Measurements from ENCODE around the gene ZNRF2. TPM values are rescaled to one million over a fixed set of nuclear protein-coding genes. Genes with fewer than 3 reads are reported as not detected.
"Not testable (repeated sequence)": the region's sequence is repeated elsewhere in the genome, so short reads cannot be mapped to it uniquely, and the experiment has no call there.

ZNRF2 gene
- total RNA-seq, 2 donors from 2014 or later: 20.2 to 29.4 TPM

DNA sequence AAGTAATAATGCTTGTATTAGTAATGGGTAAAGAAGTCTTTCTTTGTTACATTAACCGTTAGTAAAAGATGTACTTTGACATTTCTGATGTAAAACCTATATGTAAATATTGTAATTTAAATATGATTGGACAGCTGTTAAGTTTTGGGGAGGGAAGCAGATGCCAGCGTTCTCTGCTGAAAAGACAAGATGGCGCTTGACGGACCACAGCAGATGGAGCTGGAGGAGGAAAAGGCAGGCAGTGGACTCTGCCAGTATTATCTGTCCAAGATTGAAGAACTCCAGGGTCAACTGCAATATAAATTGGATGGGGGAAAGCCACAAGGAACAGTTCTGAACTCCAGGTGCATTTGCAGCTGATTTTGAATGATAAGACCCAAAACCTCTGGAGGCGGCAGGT lies 86.9 kb downstream of the ZNRF2 start:
- H3K4me1 ChIP-seq (ENCODE audit: control insufficient read depth in 1 of 2, low read depth in 2 of 2): peaks cover 4 to 28% of the 10 kb centered on the region in 2 donors
- H3K27me3 ChIP-seq (replicated peaks; ENCODE audit: insufficient read depth): no peaks in the 10 kb centered on the region
- TF ChIP-seq CTCF (IDR thresholded peaks at IDR 0.05): no peak
- no peak overlapping the region for H3K4me3 ChIP-seq
- H3K36me3 ChIP-seq: no peaks in the 10 kb centered on the region
- H3K9me3 ChIP-seq: no peaks in the 10 kb centered on the region
- no peak for ATAC-seq (ENCODE audit: insufficient number of reproducible peaks, low FRiP score, low read depth)
- DNase-seq (ENCODE audit: low spot score): no peak
- no peak overlapping the region for H3K27ac ChIP-seq

GRCh38 chr7:30378275-30378674 lies 93.9 kb downstream of the ZNRF2 start:
- H3K36me3 ChIP-seq: no peaks in the 10 kb centered on the region
- TF ChIP-seq CTCF (IDR thresholded peaks at IDR 0.05): no peak
- DNase-seq (ENCODE audit: low spot score): no peak
- H3K27me3 ChIP-seq (replicated peaks; ENCODE audit: insufficient read depth): no peaks in the 10 kb centered on the region
- ATAC-seq (ENCODE audit: insufficient number of reproducible peaks, low FRiP score, low read depth): no peak
- H3K4me3 ChIP-seq: no peak overlapping the region
- no peak overlapping the region for H3K27ac ChIP-seq
- H3K9me3 ChIP-seq: peaks cover 3% of the 10 kb centered on the region
- H3K4me1 ChIP-seq (ENCODE audit: control insufficient read depth in 1 of 2, low read depth in 2 of 2): peaks cover 0 to 11% of the 10 kb centered on the region in 2 donors

DNA sequence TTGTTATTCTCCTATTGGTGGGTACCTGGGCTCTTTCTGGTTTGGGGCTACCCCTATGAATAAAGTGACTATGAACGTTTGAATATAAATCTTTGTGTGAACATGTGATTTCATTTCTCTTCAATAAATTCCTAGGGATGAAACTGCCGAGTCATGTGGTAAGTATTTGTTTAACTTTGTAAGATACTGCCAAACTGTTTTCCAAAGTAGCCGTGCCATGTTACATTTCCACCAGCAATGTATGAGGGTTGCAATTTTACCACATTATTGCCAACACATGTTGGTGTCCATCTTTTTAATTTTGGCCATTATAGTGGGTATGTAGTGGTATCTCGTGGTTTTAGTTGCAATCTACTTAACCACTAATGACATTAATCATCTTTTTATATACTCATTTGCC lies 94.7 kb downstream of the ZNRF2 start:
- no peaks in the 10 kb centered on the region for H3K36me3 ChIP-seq
- ATAC-seq (ENCODE audit: insufficient number of reproducible peaks, low FRiP score, low read depth) (no peak), DNase-seq (ENCODE audit: low spot score) (no peak)
- peaks cover 0 to 11% of the 10 kb centered on the region in 2 donors for H3K4me1 ChIP-seq (ENCODE audit: control insufficient read depth in 1 of 2, low read depth in 2 of 2)
- no peak overlapping the region for H3K4me3 ChIP-seq
- H3K27me3 ChIP-seq (replicated peaks; ENCODE audit: insufficient read depth): no peaks in the 10 kb centered on the region
- H3K27ac ChIP-seq: no peak overlapping the region
- peaks cover 3% of the 10 kb centered on the region for H3K9me3 ChIP-seq
- no peak for TF ChIP-seq CTCF (IDR thresholded peaks at IDR 0.05)

GRCh38 chr7:30379741-30380140 lies 95.3 kb downstream of the ZNRF2 start:
- H3K9me3 ChIP-seq: peaks cover 3% of the 10 kb centered on the region
- no peaks in the 10 kb centered on the region for H3K27me3 ChIP-seq (replicated peaks; ENCODE audit: insufficient read depth)
- H3K27ac ChIP-seq: no peak overlapping the region
- ATAC-seq (ENCODE audit: insufficient number of reproducible peaks, low FRiP score, low read depth) (no peak), DNase-seq (ENCODE audit: low spot score) (no peak)
- no peak overlapping the region for H3K4me3 ChIP-seq
- no peaks in the 10 kb centered on the region for H3K36me3 ChIP-seq
- no peak for TF ChIP-seq CTCF (IDR thresholded peaks at IDR 0.05)
- H3K4me1 ChIP-seq (ENCODE audit: control insufficient read depth in 1 of 2, low read depth in 2 of 2): peaks cover 0 to 11% of the 10 kb centered on the region in 2 donors

- no peak overlapping the region for H3K27ac ChIP-seq
- no peak for ATAC-seq (ENCODE audit: insufficient number of reproducible peaks, low FRiP score, low read depth)
- H3K27me3 ChIP-seq (replicated peaks; ENCODE audit: insufficient read depth): no peaks in the 10 kb centered on the region
- peaks cover 0 to 11% of the 10 kb centered on the region in 2 donors for H3K4me1 ChIP-seq (ENCODE audit: control insufficient read depth in 1 of 2, low read depth in 2 of 2)
- no peaks in the 10 kb centered on the region for H3K36me3 ChIP-seq
- H3K4me3 ChIP-seq: no peak overlapping the region
- DNase-seq (ENCODE audit: low spot score): no peak
- peaks cover 3% of the 10 kb centered on the region for H3K9me3 ChIP-seq
- TF ChIP-seq CTCF (IDR thresholded peaks at IDR 0.05): no peak
Measured at GRCh38 chr7:30380294-30380693, 95.9 kb downstream of the ZNRF2 start.

- not testable (repeated sequence) for H3K27me3 ChIP-seq (replicated peaks; ENCODE audit: insufficient read depth); H3K9me3 ChIP-seq; H3K4me3 ChIP-seq; DNase-seq (ENCODE audit: low spot score); H3K27ac ChIP-seq; ATAC-seq (ENCODE audit: insufficient number of reproducible peaks, low FRiP score, low read depth); H3K36me3 ChIP-seq
- peaks cover 0 to 11% of the 10 kb centered on the region in 2 donors for H3K4me1 ChIP-seq (ENCODE audit: control insufficient read depth in 1 of 2, low read depth in 2 of 2)
Measured at GRCh38 chr7:30380824-30381223, 96.4 kb downstream of the ZNRF2 start.

Measured in thoracic aorta (tissue), 2 donors.